HG03378 (cell line): ENCODE measurements around the gene FMR1.
A peak's percentile ranks its signal among the peaks of the same experiment; 100 is the strongest.

ENCODE experiments used
- ATAC-seq: cut with Tn5 transposase; IDR thresholded peaks from one replicate; pipeline ENCODE4 v1.9.1; 2021; ENCODE audit warnings: mild to moderate bottlenecking, moderate library complexity; ENCODE audit not compliant: unreplicated experiment

Gene FMR1

GRCh38 chrX:147914591-147914990 is 2.9 kb downstream of the FMR1 start:
- no peak for ATAC-seq

GRCh38 chrX:147916375-147916968 is 4.8 kb downstream of the FMR1 start:
- no peak for ATAC-seq

- peak; percentile 91 for ATAC-seq
These were observed 6.3 kb downstream of the FMR1 start for GRCh38 chrX:147917700-147918695.

- ATAC-seq: no peak
These were observed 8.5 kb downstream of the FMR1 start for GRCh38 chrX:147920161-147920666.

- no peak for ATAC-seq
These were observed 11.9 kb downstream of the FMR1 start for GRCh38 chrX:147923605-147924004.

- ATAC-seq: no peak
These were observed 15.5 kb downstream of the FMR1 start for GRCh38 chrX:147927256-147927655.

- ATAC-seq: no peak
These were observed 22.1 kb downstream of the FMR1 start for GRCh38 chrX:147933815-147934214.

GRCh38 chrX:147935156-147935758 is 23.5 kb downstream of the FMR1 start:
- ATAC-seq: no peak

GRCh38 chrX:147945286-147945685 is 33.6 kb downstream of the FMR1 start:
- ATAC-seq: no peak

- ATAC-seq: no peak
These were observed 36.8 kb downstream of the FMR1 start for GRCh38 chrX:147948531-147948930.

- no peak for ATAC-seq
These were observed 38.6 kb downstream of the FMR1 start for GRCh38 chrX:147950352-147950751.

GRCh38 chrX:147953976-147954375 is 42.3 kb downstream of the FMR1 start:
- ATAC-seq: no peak

GRCh38 chrX:147957291-147957690 is 45.6 kb downstream of the FMR1 start:
- ATAC-seq: no peak

GRCh38 chrX:147958291-147958690 is 46.6 kb downstream of the FMR1 start:
- ATAC-seq: no peak

- ATAC-seq: no peak
These were observed 49.0 kb downstream of the FMR1 start for GRCh38 chrX:147960722-147961121.

GRCh38 chrX:147962476-147962875 is 50.8 kb downstream of the FMR1 start:
- no peak for ATAC-seq

GRCh38 chrX:147978931-147979330 is 67.2 kb downstream of the FMR1 start:
- no peak for ATAC-seq

- no peak for ATAC-seq
These were observed 69.5 kb downstream of the FMR1 start, which contains the start of gene FMR1NB for GRCh38 chrX:147981038-147981752. FMR1NB (plus strand) TSS chrX:147981337; CDS start chrX:147981403, 66 bp downstream.
